SH-SY5Y (cell line): ENCODE data around the gene MESD.

Experiments used
- GATA2 ChIP-seq: IDR thresholded peaks from 2 replicates; pipeline ENCODE4 v1.6.1; 2011; ENCODE audit warnings: mild to moderate bottlenecking, low read depth, low read length
- GATA3 ChIP-seq: IDR thresholded peaks from 2 replicates; pipeline ENCODE4 v1.6.1; 2011; ENCODE audit warnings: low read depth, mild to moderate bottlenecking, low read length, moderate library complexity

MESD gene

GRCh38 chr15:80906159-80906766 lies 83.4 kb downstream of the MESD start:
- TF ChIP-seq GATA3 (no peak), GATA2 (no peak)

- TF ChIP-seq GATA3, result no peak
- no peak for TF ChIP-seq GATA2
Measured at GRCh38 chr15:80904998-80905397, 84.6 kb downstream of the MESD start.

GRCh38 chr15:80902298-80902801 lies 87.3 kb downstream of the MESD start:
- TF ChIP-seq GATA2 (no peak), GATA3 (no peak)

GRCh38 chr15:80898040-80898439 lies 91.6 kb downstream of the MESD start:
- TF ChIP-seq GATA3 (no peak), GATA2 (no peak)
